ENCODE results near the gene DMRTB1.
A peak's percentile ranks its signal among the peaks of the same experiment; 100 is the strongest.
"Not testable (repeated sequence)": the region's sequence is repeated elsewhere in the genome, so short reads cannot be mapped to it uniquely, and the experiment has no call there.

The DMRTB1 gene

DNA sequence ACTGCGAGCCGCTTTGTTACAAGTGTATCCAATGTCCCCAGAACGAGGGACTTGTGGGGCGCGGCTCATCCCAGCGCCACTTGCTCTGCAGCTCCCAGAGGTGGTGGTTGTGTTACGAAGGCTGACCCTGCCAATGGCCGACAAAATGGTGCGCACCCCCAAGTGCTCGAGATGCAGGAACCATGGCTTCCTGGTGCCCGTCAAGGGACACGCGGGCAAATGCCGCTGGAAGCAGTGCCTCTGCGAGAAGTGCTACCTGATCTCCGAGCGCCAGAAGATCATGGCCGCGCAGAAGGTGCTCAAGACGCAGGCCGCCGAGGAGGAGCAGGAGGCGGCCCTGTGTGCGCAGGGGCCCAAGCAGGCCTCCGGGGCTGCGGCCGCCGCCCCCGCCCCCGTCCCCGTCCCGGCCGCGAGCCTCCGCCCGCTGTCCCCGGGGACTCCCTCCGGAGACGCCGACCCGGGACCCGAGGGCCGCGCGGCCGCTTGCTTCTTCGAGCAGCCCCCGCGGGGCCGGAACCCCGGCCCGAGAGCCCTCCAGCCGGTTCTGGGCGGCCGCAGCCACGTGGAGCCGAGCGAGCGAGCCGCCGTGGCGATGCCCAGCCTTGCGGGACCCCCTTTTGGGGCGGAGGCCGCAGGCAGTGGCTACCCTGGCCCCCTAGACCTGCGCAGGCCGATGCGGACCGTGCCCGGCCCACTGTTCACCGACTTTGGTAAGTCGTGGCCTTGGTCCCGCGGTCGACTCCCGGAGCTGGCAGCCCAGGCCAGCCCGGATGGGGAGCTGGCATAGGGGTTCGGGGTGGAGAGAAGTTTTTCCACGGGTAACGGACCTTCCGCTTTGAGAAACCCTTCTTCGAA is at the start of gene DMRTB1:
Gene DMRTB1, plus strand, starts transcription at position 79 of the 855 bp plus-strand sequence. Its CDS starts 55 bp downstream, at position 134.
- no peak for DNase-seq

GRCh38 chr1:53409695-53410094 is 49.5 kb upstream of the DMRTB1 start:
- no peak for DNase-seq

DNA sequence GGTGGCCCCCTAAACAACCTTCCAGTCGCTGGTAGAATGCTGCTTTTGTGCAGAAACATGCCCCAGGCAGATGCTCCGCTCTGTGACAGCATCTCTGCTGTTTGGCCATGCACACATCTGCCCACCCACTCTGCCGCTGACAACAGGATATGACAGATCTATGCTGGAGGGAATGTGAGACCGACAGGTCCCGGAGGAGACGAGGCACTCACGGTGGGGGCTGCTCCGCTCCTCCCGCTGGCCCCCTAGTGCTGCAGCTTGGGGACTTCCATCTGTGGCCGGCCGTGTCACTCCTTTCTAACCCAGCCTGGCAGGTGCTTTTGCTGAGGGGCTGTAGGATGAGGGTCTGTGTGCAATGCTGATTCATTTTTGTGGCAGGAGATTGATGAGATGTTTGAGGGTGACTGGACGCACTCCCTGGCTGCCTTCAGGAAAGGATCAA is 49.1 kb upstream of the DMRTB1 start:
- peak; percentile 61 for DNase-seq

DNA sequence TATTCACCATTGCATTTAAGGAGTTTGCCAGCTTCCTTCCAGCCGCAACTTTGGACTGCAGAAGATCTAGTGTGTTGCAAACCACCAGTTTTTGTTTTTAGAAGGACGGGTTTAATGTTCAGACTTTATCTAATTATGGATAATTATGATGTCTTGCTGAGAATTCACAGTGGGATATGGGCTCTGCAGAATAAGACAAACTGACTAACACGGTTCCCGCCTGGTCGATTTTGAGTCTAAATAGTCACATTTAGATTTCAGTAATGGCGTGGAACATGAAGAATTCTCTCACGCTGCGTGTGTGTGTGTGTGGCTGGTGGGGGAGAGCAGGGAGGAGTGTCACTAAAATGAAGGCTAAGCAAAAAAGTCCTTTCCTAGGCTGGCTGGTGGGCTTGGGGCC is 48.5 kb upstream of the DMRTB1 start:
- DNase-seq = no peak

DNA sequence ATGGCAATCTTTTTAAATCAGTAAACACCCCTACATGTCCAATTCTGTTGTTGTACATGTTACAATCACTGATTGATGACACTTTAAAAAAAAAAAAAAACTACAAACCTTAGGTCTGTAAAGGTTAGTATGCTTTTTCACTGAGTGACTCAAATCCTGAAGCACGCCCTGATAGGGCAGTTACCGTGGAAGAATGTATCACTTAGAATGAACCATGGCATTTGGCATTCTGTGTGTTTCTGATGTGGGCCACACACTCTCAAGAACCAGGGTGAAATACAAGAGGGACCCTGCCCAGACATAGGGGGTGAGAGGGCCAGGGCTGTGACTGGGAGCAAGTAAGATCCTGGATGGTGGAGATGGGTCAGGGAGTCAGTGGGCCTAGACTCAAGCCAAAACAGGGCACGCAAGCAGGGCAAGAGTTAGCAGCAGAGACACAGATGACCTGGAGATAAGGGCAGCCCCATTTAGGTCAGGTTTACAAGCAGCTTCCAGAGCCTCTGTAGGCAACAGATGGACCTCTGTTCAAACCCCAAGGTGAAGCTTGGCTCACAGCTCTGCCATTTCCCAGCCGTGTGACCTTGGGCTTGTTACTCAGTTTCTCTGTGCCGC is 47.6 kb upstream of the DMRTB1 start:
- no peak for DNase-seq

GRCh38 chr1:53412285-53413174 is 46.7 kb upstream of the DMRTB1 start:
- no peak for DNase-seq

DNA sequence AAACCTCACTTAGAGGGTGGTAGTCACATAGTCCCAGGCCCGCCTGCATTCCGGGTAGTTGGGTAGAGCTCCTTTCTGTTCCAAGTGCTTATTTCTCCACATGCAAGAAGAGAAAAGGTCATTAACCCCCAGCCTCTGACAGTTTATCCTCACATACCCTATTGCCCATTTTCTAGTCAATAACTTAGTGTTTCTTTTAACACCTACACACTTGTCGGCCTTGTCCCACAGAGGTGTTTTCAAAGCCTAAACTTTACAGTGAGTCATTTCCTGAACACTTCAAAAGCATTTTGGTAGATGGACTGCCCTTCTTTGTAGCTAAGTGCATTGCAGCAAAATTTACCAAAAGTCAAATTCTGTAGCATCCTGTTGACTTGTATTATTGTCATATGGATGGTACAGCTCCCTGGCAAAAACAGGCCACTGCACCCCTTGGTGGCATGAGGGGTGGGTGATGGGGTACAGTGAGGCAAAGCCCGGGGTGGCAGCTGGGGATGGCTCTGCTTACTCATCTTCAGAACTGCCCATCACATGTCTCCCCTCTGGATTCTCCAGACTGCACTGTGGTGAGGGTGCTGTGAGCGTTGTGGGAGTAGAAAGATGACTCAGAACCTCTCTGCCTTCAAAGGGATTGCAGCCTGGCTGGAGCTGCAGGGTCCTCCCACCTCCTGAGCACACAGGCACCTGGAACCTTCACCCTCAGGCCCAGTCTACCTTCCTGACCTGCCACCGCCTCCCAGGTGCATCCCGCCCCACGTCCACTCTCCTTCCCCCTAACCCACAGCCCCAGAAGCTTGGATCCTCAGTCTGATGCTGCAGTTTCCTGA is 45.8 kb upstream of the DMRTB1 start:
- peak; percentile 32 for DNase-seq

DNA sequence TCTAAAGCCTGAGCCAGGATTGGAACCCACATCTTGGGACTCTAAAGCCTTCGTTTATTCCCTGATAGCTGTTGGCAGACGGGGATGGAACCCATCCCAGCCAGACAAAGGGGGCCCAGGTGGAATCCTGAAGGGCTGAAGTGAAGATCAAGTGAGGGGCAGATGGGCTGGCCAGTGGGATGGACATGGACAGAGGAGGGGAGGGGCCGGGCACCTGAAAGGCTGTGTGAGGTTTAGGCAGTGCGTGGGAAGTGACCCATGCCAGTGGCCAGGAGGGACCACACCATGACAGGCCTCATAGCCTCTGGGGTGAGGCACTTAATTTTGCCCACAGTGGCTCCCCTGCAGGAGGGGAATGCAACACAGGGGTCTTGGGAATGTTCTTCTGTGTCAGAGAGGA is 44.6 kb upstream of the DMRTB1 start:
- no peak for DNase-seq

GRCh38 chr1:53415432-53415831 is 43.8 kb upstream of the DMRTB1 start:
- DNase-seq = no peak

- no peak for DNase-seq
Measured at GRCh38 chr1:53416269-53416813, 42.9 kb upstream of the DMRTB1 start.

DNA sequence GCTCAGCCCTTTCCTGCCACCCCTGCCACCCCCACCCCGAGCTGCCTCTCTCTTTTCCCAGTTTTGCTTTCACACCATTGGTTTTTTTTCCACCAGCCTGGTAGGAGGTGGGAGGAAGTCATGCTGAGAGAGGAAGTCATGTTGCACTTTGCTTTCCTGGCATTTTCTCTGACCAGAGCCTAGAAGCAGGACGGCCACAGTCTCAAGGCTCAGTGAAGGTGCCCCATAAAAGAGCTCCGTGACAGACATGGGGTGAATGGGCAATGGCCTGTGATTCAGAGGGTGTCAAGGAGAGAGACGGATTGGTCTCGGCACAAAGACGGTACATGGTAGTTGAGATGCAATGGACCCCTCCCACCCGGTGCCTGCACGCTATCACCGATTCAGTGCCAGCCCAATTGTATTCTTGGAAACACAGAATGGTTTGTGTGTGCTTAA is 42.1 kb upstream of the DMRTB1 start:
- no peak for DNase-seq

GRCh38 chr1:53419034-53419433 is 40.2 kb upstream of the DMRTB1 start:
- DNase-seq = no peak

DNA sequence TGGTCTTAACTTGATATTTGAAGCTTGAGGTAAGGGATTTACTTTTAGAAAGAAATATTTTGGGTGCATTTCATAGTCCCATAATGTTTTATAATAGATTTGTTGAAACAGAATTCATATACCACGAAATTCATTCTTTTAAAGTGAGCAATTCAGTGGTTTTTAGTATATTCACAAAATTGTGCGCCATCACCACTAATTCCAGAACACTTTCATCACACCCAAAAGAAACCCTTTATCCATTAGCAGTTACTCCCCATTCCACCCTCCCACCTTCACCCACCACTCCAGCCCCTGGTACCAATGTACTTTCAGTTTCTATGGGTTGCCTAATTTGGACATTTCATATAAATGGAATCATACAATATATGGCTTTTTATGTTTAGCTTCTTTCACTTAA is 38.9 kb upstream of the DMRTB1 start:
- DNase-seq = no peak

GRCh38 chr1:53421208-53421607 is 38.0 kb upstream of the DMRTB1 start:
- DNase-seq = no peak

- no peak for DNase-seq
Measured at GRCh38 chr1:53430261-53430660, 28.9 kb upstream of the DMRTB1 start.

DNA sequence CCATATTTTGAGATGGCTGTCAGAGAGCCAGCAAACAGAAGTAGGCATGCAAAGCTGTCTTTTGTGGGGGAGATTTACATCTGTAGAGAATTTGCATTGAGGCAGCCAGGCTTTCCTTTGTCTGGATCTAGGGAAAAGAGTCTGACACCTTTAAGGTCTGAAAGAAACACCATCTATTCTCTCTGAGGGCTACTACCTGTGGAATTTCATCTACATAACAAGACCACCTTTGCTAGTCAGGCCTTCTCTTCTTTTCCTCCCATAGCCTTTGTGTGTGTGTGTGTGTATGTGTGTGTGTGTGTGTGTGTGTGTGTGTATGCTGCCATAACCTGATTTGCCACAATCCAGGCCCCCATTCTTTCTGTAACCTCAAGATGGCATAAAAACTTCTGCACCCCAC is 28.4 kb upstream of the DMRTB1 start:
- no peak for DNase-seq

- no peak for DNase-seq
Measured at GRCh38 chr1:53431244-53431643, 28.0 kb upstream of the DMRTB1 start.

- DNase-seq = no peak
Measured at GRCh38 chr1:53431805-53432565, 27.2 kb upstream of the DMRTB1 start.

- no peak for DNase-seq
Measured at GRCh38 chr1:53432611-53433010, 26.6 kb upstream of the DMRTB1 start.

GRCh38 chr1:53434405-53435007 is 24.7 kb upstream of the DMRTB1 start:
- not testable (repeated sequence) for DNase-seq

DNA sequence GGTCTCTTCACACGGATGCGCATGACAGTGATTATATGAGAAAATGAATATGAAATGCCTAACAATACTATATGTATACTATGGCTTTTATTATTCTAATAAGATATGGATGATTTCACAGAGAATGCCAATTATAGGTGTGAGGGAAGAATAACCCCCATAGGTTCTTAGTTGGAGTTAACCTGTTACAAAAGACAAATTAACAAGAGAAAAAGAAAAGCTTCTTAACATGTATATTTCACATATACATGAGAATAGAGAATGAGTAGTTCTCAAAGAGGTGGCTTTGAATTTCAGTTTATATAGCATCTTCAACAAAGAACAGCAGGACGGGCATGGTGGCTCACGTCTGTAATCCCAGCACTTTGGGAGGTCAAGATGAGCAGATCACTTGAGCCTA is 24.0 kb upstream of the DMRTB1 start:
- DNase-seq = no peak
